SK-N-SH (cell line): ENCODE measurements around the gene XPA. TPM values are rescaled to one million over a fixed set of nuclear protein-coding genes. Genes with fewer than 3 reads are reported as not detected.

ENCODE experiments used
- CTCF ChIA-PET: fragments of 300-600, 350-600 bp; formaldehyde crosslinking; extraction: SDS; loops from one replicate; lab custom pipeline; 2021; lab: Yijun Ruan, JAX
- POLR2A ChIA-PET: fragments of 350-600 bp; sonication (Branson Sonifier 250); formaldehyde crosslinking; extraction: SDS; loops from one replicate; lab custom pipeline; 2020; ENCODE audit warnings: antibody characterized with exemption, inconsistent platforms; lab: Yijun Ruan, JAX
- DNase-seq: peaks from one replicate; pipeline ENCODE4 v3.0.0; 2012
- H2AFZ ChIP-seq: fragments of 200-600 bp; sonication (generic); 2 replicates; pipeline ENCODE4 v1.8.1; 2016; ENCODE audit warnings: antibody characterized with exemption, mild to moderate bottlenecking, low read depth
- H3F3A ChIP-seq: fragments of 200-600 bp; sonication (generic); replicated peaks from 2 replicates; pipeline ENCODE3; 2016; ENCODE audit warnings: antibody characterized with exemption, mild to moderate bottlenecking; ENCODE audit not compliant: insufficient read depth
- H3K27ac ChIP-seq, 2 experiments: fragments of 200-500 bp in 1 of 2; fragments of 200-600 bp in 1 of 2; sonication (Bioruptor generic) in 1 of 2; sonication (generic), shearing (Covaris generic) in 1 of 2; 2 replicates each; pipeline versions ENCODE4 v1.5.1 to v1.6.1; 2014 to 2016; ENCODE audit warnings: low read depth in 2 of 2, inconsistent platforms in 1 of 2, low read length in 1 of 2, mild to moderate bottlenecking in 1 of 2, mixed read lengths in 1 of 2
- H3K27me3 ChIP-seq: fragments of 200-600 bp; sonication (generic), shearing (Covaris generic); 2 replicates; pipeline ENCODE4 v1.6.1; 2016; ENCODE audit warnings: mixed run types; ENCODE audit not compliant: insufficient read depth
- H3K36me3 ChIP-seq, 2 experiments: fragments of 200-500 bp in 1 of 2; fragments of 200-600 bp in 1 of 2; sonication (Bioruptor generic) in 1 of 2; sonication (generic) in 1 of 2; replicated peaks in 1 of 2; 2 replicates each; pipeline versions ENCODE3 to v1.5.1; 2014 to 2016; ENCODE audit warnings: low read length in 1 of 2, mild to moderate bottlenecking in 1 of 2; ENCODE audit not compliant: insufficient read depth in 2 of 2, control insufficient read depth in 1 of 2
- H3K4me1 ChIP-seq, 2 experiments: fragments of 200-500 bp in 1 of 2; fragments of 200-600 bp in 1 of 2; sonication (Bioruptor generic) in 1 of 2; sonication (generic), shearing (Covaris generic) in 1 of 2; 2 replicates each; pipeline versions ENCODE4 v1.5.1 to v1.6.1; 2014 to 2016; ENCODE audit warnings: low read depth in 1 of 2, low read length in 1 of 2, mixed run types in 1 of 2; ENCODE audit not compliant: insufficient read depth in 2 of 2, control insufficient read depth in 1 of 2
- H3K4me2 ChIP-seq: fragments of 200-600 bp; sonication (generic), shearing (Covaris generic); 2 replicates; pipeline ENCODE4 v1.6.1; 2017; ENCODE audit warnings: mixed run types
- H3K4me3 ChIP-seq, 2 experiments: fragments of 200-500 bp in 1 of 2; fragments of 200-600 bp in 1 of 2; sonication (Bioruptor generic) in 1 of 2; sonication (generic), shearing (Covaris generic) in 1 of 2; 2 replicates each; pipeline versions ENCODE4 v1.5.1 to v1.8.1; 2014 to 2016; ENCODE audit warnings: low read depth in 2 of 2, inconsistent platforms in 1 of 2, low read length in 1 of 2, mild to moderate bottlenecking in 1 of 2, mixed read lengths in 1 of 2, moderate library complexity in 1 of 2
- H3K79me2 ChIP-seq: fragments of 200-600 bp; sonication (generic); 2 replicates; pipeline ENCODE4 v1.8.1; 2017; ENCODE audit warnings: mild to moderate bottlenecking; ENCODE audit not compliant: insufficient read depth
- H3K9ac ChIP-seq: fragments of 200-600 bp; sonication (generic); 2 replicates; pipeline ENCODE4 v1.6.1; 2017; ENCODE audit warnings: mixed run types
- H3K9me2 ChIP-seq: fragments of 200-600 bp; sonication (generic); 2 replicates; pipeline ENCODE4 v1.6.1; 2017; ENCODE audit warnings: mixed run types
- H3K9me3 ChIP-seq: fragments of 200-600 bp; sonication (generic); 2 replicates; pipeline ENCODE4 v1.6.1; 2017; ENCODE audit warnings: mixed run types, mild to moderate bottlenecking, moderate library complexity
- H4K20me1 ChIP-seq: fragments of 200-600 bp; sonication (generic); 2 replicates; pipeline ENCODE4 v1.6.1; 2017; ENCODE audit warnings: mild to moderate bottlenecking, mixed run types; ENCODE audit not compliant: insufficient read depth
- CHD2 ChIP-seq: fragments of 150-350 bp; IDR thresholded peaks from 2 replicates; pipeline ENCODE4 v1.6.1; 2018; ENCODE audit warnings: low read length; ENCODE audit not compliant: partially characterized antibody
- ELF1 ChIP-seq: IDR thresholded peaks from 2 replicates; pipeline ENCODE4 v1.4.0; 2012
- FOSL2 ChIP-seq: IDR thresholded peaks from 2 replicates; pipeline ENCODE4 v1.4.0; 2012; ENCODE audit warnings: low read depth, mild to moderate bottlenecking, moderate library complexity, borderline replicate concordance
- FOXJ3 ChIP-seq: sonication (generic); formaldehyde crosslinking; IDR thresholded peaks from 2 replicates; pipeline ENCODE4 v1.5.1; 2020; ENCODE audit warnings: mild to moderate bottlenecking, missing genetic modification reagents
- FOXM1 ChIP-seq: IDR thresholded peaks from 2 replicates; pipeline ENCODE4 v1.4.0; 2012; ENCODE audit warnings: low read depth, mild to moderate bottlenecking
- GABPA ChIP-seq: IDR thresholded peaks from 2 replicates; pipeline ENCODE4 v1.4.0; 2012; ENCODE audit warnings: low read depth, mild to moderate bottlenecking
- IRF3 ChIP-seq: fragments of 150-350 bp; IDR thresholded peaks from 2 replicates; pipeline ENCODE4 v1.6.1; 2016; ENCODE audit warnings: mild to moderate bottlenecking, low read depth, low read length
- MAX ChIP-seq: IDR thresholded peaks from 2 replicates; pipeline ENCODE4 v1.4.0; 2012; ENCODE audit warnings: low read depth
- MEF2A ChIP-seq: IDR thresholded peaks from 2 replicates; pipeline ENCODE4 v1.4.0; 2012; ENCODE audit warnings: low read depth, borderline replicate concordance
- MXI1 ChIP-seq: IDR thresholded peaks from 2 replicates; pipeline ENCODE4 v1.6.1; 2012; ENCODE audit warnings: mild to moderate bottlenecking, low read depth, low read length, improper control_type of control experiment
- POLR2AphosphoS5 ChIP-seq: IDR thresholded peaks from 2 replicates; pipeline ENCODE4 v1.6.1; 2012; ENCODE audit warnings: low read depth, low read length
- RAD21 ChIP-seq: IDR thresholded peaks from 2 replicates; pipeline ENCODE4 v1.6.1; 2012; ENCODE audit warnings: mild to moderate bottlenecking, low read length
- RCOR1 ChIP-seq: fragments of 150-350 bp; IDR thresholded peaks from 2 replicates; pipeline ENCODE4 v1.6.1; 2017; ENCODE audit warnings: antibody characterized with exemption, low read length
- REST ChIP-seq: IDR thresholded peaks from 2 replicates; pipeline ENCODE4 v1.6.1; 2012; ENCODE audit warnings: mild to moderate bottlenecking, low read depth, low read length, moderate library complexity
- TCF12 ChIP-seq: IDR thresholded peaks from 2 replicates; pipeline ENCODE4 v1.4.0; 2012
- USF1 ChIP-seq: IDR thresholded peaks from 2 replicates; pipeline ENCODE4 v1.4.0; 2012; ENCODE audit warnings: low read depth, borderline replicate concordance
- WGBS: methylation state at CpG from one replicate; pipeline ENCODE4 v1.1.6; 2017; ENCODE audit warnings: low lambda C conversion rate; 5-methylcytosine and 5-hydroxymethylcytosine counted together
- polyA plus RNA-seq, 3 experiments: library from polyadenylated mRNA; depleted of rRNA; stranded (reverse); fragments of >200 nt; gene quantifications; 2 replicates each; pipeline ENCODE4 v1.2.3, GENCODE V29; 2012

The XPA gene
- polyA plus RNA-seq, 1 of the 3 experiments (the other 2 are of a cell fraction), result 3.3 TPM

- no peak overlapping the region for H3K4me2 ChIP-seq
- TF ChIP-seq RCOR1 (no peak), FOSL2 (no peak), POLR2AphosphoS5 (no peak), CHD2 (no peak), FOXJ3 (CRISPR knock-in tag) (no peak), GABPA (no peak), IRF3 (no peak), ELF1 (no peak), MAX (no peak), MEF2A (no peak), RAD21 (no peak), REST (no peak), USF1 (no peak), MXI1 (no peak), TCF12 (no peak), FOXM1 (no peak)
- H3K4me1 ChIP-seq, result peaks cover 7 to 19% of the 10 kb centered on the region in 2 experiments; a peak in 3 of 4 replicates
- 94% methylated on average over 10 of the region's 14 CpGs for WGBS
- H2AFZ ChIP-seq, result no peak overlapping the region
- H3K36me3 ChIP-seq, result peaks cover under 1 to 2% of the 10 kb centered on the region in 2 experiments
- no peaks in the 10 kb centered on the region for H3K9me3 ChIP-seq
- no peaks in the 10 kb centered on the region for H3K9me2 ChIP-seq
- H3K9ac ChIP-seq, result no peak overlapping the region
- no peak for DNase-seq
- CTCF ChIA-PET, result interaction anchor here (0.6 to 1.0 kb wide), 2 partner anchors 202 to 203 kb away, joined by 3 read pairs; no protein-coding TSS in a partner anchor
- H3K27me3 ChIP-seq, result no peaks in the 10 kb centered on the region
- H3K27ac ChIP-seq, result no peak overlapping the region
- peaks cover 5% of the 10 kb centered on the region; the same call in 1 of the 2 replicates for H4K20me1 ChIP-seq
- peaks cover 10% of the 10 kb centered on the region for H3F3A ChIP-seq
- H3K4me3 ChIP-seq, result no peak overlapping the region
- peaks cover 29% of the 10 kb centered on the region for H3K79me2 ChIP-seq
- POLR2A ChIA-PET, result no interaction called here
These were observed 1.7 kb upstream of the XPA start for GRCh38 chr9:97698865-97699264.
